ENCODE measurements around the gene STIL. TPM values are rescaled to one million over a fixed set of nuclear protein-coding genes. Genes with fewer than 3 reads are reported as not detected.

STIL gene
- total and polyA plus RNA-seq, 2 donors (not counting 3 experiments of a cell fraction or from before 2014, with no cell fraction given): 10.3 to 28.1 TPM

- POLR2A ChIA-PET: no interaction called here
- no peaks in the 10 kb centered on the region for H4K20me1 ChIP-seq (replicated peaks; ENCODE audit: control insufficient read depth, extremely low read depth, insufficient read depth, low read length)
- H3K9me1 ChIP-seq (replicated peaks; ENCODE audit: control insufficient read depth, extremely low read depth, insufficient read depth, low read length): no peaks in the 10 kb centered on the region
- CTCF ChIA-PET: no interaction called here
- peaks cover 1% of the 10 kb centered on the region for H3K79me2 ChIP-seq (ENCODE audit: control insufficient read depth, insufficient read depth, low read length)
- FAIRE-seq (no peak), DNase-seq (ENCODE audit: low read depth, low spot score) (no peak)
- no peak overlapping the region for H3K4me3 ChIP-seq (replicated peaks in 1 of 3; ENCODE audit: insufficient read depth in 1 of 3, low read depth in 1 of 3, low read length in 3 of 3)
- H3K9ac ChIP-seq (replicated peaks; ENCODE audit: extremely low read depth, insufficient read depth, low read length): no peak overlapping the region
- H3K27ac ChIP-seq (ENCODE audit: insufficient read depth, low read depth, low read length): no peak overlapping the region
- H2AFZ ChIP-seq (ENCODE audit: low read depth, low read length): no peak overlapping the region
- dilution Hi-C loops (cut with MboI; ENCODE audit: extremely low pct_ligation_motif_present, low sequenced_read_pairs): no loop called here
- no peaks in the 10 kb centered on the region for H3K9me3 ChIP-seq (replicated peaks; ENCODE audit: control insufficient read depth, insufficient read depth, low read length)
- H3K4me1 ChIP-seq (ENCODE audit: control insufficient read depth, extremely low read depth, insufficient read depth, low read length): peaks cover 14% of the 10 kb centered on the region
- no TSS peak for BruUV-seq (replicated peaks)
- no peak for TF ChIP-seq JUN (IDR thresholded peaks at IDR 0.05; ENCODE audit: borderline replicate concordance, insufficient read depth, insufficient read length, low read depth)
- no peak for TF ChIP-seq EZH2 (IDR thresholded peaks at IDR 0.05; ENCODE audit: borderline replicate concordance, low read depth, low read length, severe bottlenecking)
- no peak for TF ChIP-seq MAX (IDR thresholded peaks at IDR 0.05; ENCODE audit: insufficient read depth, insufficient read length)
- no peak for TF ChIP-seq MYC (IDR thresholded peaks at IDR 0.05; ENCODE audit: low read depth, low read length)
- no peak for TF ChIP-seq FOS (IDR thresholded peaks at IDR 0.05; ENCODE audit: borderline replicate concordance, insufficient read depth, low read length)
- TF ChIP-seq GATA2 (IDR thresholded peaks at IDR 0.05; ENCODE audit: insufficient read depth, insufficient read length, low read depth, low read length): no peak
- TF ChIP-seq, protein P1, sequence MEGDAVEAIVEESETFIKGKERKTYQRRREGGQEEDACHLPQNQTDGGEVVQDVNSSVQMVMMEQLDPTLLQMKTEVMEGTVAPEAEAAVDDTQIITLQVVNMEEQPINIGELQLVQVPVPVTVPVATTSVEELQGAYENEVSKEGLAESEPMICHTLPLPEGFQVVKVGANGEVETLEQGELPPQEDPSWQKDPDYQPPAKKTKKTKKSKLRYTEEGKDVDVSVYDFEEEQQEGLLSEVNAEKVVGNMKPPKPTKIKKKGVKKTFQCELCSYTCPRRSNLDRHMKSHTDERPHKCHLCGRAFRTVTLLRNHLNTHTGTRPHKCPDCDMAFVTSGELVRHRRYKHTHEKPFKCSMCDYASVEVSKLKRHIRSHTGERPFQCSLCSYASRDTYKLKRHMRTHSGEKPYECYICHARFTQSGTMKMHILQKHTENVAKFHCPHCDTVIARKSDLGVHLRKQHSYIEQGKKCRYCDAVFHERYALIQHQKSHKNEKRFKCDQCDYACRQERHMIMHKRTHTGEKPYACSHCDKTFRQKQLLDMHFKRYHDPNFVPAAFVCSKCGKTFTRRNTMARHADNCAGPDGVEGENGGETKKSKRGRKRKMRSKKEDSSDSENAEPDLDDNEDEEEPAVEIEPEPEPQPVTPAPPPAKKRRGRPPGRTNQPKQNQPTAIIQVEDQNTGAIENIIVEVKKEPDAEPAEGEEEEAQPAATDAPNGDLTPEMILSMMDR (IDR thresholded peaks at IDR 0.05; ENCODE audit: extremely low read depth in 1 of 2, insufficient read depth in 1 of 2, low read depth in 1 of 2, low read length in 2 of 2): no peak
- no peak for TF ChIP-seq POLR2AphosphoS5 (IDR thresholded peaks at IDR 0.05; ENCODE audit: insufficient read depth, low read depth, low read length)
- TF ChIP-seq POLR2A (IDR thresholded peaks at IDR 0.05; ENCODE audit: low read depth, low read length): no peak
- no peaks in the 10 kb centered on the region for H3K27me3 ChIP-seq (ENCODE audit: control insufficient read depth in 2 of 2, insufficient read depth in 2 of 2, low read length in 2 of 2)
- peaks cover 12 to 55% of the 10 kb centered on the region in 2 experiments for H3K36me3 ChIP-seq (ENCODE audit: control insufficient read depth in 2 of 2, extremely low read depth in 1 of 2, insufficient read depth in 2 of 2, low read length in 2 of 2)
- intact Hi-C loops (cut with micrococcal nuclease): no loop called here
- H3K4me2 ChIP-seq (ENCODE audit: insufficient read depth, low read length): no peak overlapping the region
Measured at GRCh38 chr1:47219001-47219400, 94.9 kb downstream of the STIL start.
